ENCODE measurements around the gene FLYWCH1.

- TF ChIP-seq CTCF (IDR thresholded peaks at IDR 0.05) (no peak), ZNF416 (CRISPR knock-in tag; IDR thresholded peaks at IDR 0.05) (no peak), ATF2 (CRISPR knock-in tag; IDR thresholded peaks at IDR 0.05; ENCODE audit: borderline replicate concordance, low read depth) (no peak), FOXJ3 (CRISPR knock-in tag; IDR thresholded peaks at IDR 0.05; ENCODE audit: borderline replicate concordance) (no peak), ZNF396 (CRISPR knock-in tag; IDR thresholded peaks at IDR 0.05; ENCODE audit: borderline replicate concordance) (no peak)
- TF ChIP-seq, protein P1, sequence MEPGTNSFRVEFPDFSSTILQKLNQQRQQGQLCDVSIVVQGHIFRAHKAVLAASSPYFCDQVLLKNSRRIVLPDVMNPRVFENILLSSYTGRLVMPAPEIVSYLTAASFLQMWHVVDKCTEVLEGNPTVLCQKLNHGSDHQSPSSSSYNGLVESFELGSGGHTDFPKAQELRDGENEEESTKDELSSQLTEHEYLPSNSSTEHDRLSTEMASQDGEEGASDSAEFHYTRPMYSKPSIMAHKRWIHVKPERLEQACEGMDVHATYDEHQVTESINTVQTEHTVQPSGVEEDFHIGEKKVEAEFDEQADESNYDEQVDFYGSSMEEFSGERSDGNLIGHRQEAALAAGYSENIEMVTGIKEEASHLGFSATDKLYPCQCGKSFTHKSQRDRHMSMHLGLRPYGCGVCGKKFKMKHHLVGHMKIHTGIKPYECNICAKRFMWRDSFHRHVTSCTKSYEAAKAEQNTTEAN (CRISPR knock-in tag; IDR thresholded peaks at IDR 0.05) = no peak
- TF ChIP-seq, protein P2, sequence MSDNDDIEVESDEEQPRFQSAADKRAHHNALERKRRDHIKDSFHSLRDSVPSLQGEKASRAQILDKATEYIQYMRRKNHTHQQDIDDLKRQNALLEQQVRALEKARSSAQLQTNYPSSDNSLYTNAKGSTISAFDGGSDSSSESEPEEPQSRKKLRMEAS (CRISPR knock-in tag; IDR thresholded peaks at IDR 0.05) = no peak
Measured at GRCh38 chr16:2973605-2974318, 62.0 kb downstream of the FLYWCH1 start.

All from WTC11 (cell line).